H1 (cell line): ENCODE data around the gene MAST2. TPM values are rescaled to one million over a fixed set of nuclear protein-coding genes. Genes with fewer than 3 reads are reported as not detected.

Source experiments
- CHD7 ChIP-seq: fragments of 300-600 bp; sonication (generic); IDR thresholded peaks from 2 replicates; pipeline ENCODE4 v1.7.1; 2012; ENCODE audit warnings: low read length, moderate library complexity, mild to moderate bottlenecking, inconsistent platforms; ENCODE audit not compliant: insufficient replicate concordance
- HDAC6 ChIP-seq: IDR thresholded peaks from one replicate; pipeline ENCODE4 v1.7.1; 2012; ENCODE audit warnings: low read depth, mild to moderate bottlenecking, inconsistent platforms, low read length, moderate library complexity
- RBBP5 ChIP-seq: IDR thresholded peaks from 2 replicates; pipeline ENCODE4 v1.7.1; 2012; ENCODE audit warnings: low read depth, mild to moderate bottlenecking, inconsistent platforms, low read length, moderate library complexity, borderline replicate concordance
- RFX5 ChIP-seq: IDR thresholded peaks from 2 replicates; pipeline ENCODE4 v1.6.1; 2011; ENCODE audit warnings: low read depth, low read length, improper control_type of control experiment, borderline replicate concordance
- polyA plus RNA-seq, 7 experiments: library from polyadenylated mRNA; depleted of rRNA in 3 of 7; stranded (reverse) in 5 of 7; unstranded in 2 of 7; fragments of >200 nt in 5 of 7; fragments of 200-250 nt in 2 of 7; gene quantifications; 1 replicate in 5 of 7; 2 replicates in 1 of 7; 4 replicates in 1 of 7; pipeline versions ENCODE4 v1.2.1 to v1.2.3, GENCODE V29; 2011 to 2013; ENCODE audit warnings: missing spikeins in 2 of 7, mixed read lengths in 2 of 7
- total RNA-seq: library from RNA; stranded (reverse); fragmentation: NEBNext Ultra II Directional; extraction: Animal tissue kit (Norgen Biotek cat#: 25700); gene quantifications from 2 replicates; pipeline ENCODE4 v1.2.1, GENCODE V29; 2021

The MAST2 gene
- total and polyA plus RNA-seq, 2 of the 8 experiments (the other 6 are each of a cell fraction or from before 2014, with no cell fraction given) = 20.5 to 35.4 TPM

GRCh38 chr1:45796381-45796780 lies 7.0 kb upstream of the MAST2 start (continued):
- TF ChIP-seq CHD7 (no peak), RBBP5 (no peak), RFX5 (no peak), HDAC6 (no peak)
